IPS DF 4.7 (cell line): ENCODE results near the gene HDAC9.

Source experiments
- DNase-seq: peaks from one replicate; pipeline ENCODE4 v3.0.0-alpha.2; 2013; ENCODE audit warnings: low spot score; ENCODE audit errors: extremely low read depth

HDAC9 gene

DNA sequence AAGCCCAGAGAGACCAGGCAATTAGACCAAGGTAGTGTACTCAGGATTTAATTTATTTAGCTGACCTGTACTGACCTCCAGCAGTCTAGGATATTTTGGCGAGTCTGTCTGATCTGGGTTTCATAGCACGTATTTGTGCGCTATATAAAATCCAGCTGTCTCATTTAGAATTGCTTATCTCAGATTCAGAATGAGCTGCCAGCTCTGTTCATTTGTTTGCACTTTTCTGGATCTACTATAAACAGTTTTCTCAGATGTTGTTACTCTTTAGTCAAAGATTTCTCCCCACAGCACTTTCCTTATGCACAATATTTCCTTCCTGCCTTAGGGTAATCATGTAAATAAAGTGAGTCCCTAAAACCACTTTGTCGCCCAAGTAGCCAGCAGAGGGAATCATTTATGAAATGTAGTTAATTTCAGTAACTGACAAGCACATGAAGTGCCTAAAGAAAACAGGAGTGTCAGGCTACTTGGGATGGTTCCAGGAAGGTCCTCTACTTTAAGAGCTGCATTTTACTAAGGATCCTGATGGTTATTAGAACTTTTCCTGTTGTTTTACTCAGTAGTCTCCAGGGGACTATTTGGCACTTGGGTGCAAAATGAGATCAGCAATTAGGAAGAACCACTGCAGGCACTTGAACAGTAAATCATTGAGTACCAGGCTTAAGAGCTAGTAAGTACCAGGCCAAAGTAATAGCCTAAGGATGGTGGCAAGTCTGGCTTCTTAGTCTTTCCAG, 395.5 kb downstream of the HDAC9 start:
- no peak for DNase-seq

DNA sequence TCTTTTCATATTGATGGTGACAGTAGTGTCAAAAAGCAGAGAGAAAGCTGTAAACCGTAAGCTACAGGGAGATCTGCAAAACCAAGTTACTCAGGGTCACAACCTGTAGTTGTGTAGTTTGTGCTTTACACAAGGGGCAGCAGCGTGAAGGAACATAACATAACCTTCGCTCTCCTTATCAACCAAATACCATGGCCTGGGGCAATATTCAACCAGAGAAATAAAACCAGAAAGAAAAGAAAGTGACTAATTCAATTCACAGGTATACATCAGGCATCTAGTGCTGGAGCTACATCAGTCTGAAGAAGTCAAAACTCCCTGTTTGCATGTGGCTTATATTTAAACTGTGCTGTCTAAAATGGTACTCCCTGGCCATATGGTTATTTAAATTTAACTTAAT, 397.6 kb downstream of the HDAC9 start:
- DNase-seq = no peak

DNA sequence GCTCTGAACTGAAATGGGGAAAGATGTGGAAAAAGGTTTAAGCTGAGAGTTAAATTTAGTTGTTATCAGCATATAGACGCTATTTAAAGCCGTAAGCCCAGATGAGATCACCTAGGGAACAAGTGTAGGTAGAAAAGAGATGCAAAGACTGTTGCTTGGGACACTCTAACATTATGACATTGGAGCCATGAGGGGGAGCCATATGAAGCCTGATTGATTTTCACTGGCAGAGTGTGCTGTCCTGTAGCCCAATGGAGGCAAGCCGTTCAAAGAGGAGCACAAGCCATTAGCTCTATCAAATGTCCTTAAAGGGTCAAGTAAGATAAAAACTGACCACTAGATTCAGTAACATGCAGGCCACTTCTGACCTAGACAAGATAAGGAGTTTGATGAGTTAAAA, 398.6 kb downstream of the HDAC9 start:
- DNase-seq = no peak

DNA sequence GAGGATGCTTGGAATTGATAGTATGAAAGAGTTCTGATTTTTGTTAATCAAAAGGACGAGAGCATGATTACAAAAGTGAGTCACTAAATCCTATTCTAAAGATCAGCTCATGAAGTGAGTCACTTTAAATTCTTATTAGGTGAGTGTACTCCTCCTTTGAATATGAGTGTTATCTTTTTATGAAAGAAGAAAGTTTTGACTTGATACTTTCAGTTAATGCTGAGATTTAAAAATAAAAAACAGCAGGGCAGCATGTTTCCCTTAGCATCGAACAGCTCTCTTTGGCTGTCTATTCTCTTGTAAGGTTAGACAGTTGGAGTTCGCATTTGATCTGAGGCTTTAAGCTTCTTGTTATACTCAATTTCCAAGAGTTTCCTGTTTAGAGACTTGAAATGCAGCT, 399.9 kb downstream of the HDAC9 start:
- DNase-seq = no peak

DNA sequence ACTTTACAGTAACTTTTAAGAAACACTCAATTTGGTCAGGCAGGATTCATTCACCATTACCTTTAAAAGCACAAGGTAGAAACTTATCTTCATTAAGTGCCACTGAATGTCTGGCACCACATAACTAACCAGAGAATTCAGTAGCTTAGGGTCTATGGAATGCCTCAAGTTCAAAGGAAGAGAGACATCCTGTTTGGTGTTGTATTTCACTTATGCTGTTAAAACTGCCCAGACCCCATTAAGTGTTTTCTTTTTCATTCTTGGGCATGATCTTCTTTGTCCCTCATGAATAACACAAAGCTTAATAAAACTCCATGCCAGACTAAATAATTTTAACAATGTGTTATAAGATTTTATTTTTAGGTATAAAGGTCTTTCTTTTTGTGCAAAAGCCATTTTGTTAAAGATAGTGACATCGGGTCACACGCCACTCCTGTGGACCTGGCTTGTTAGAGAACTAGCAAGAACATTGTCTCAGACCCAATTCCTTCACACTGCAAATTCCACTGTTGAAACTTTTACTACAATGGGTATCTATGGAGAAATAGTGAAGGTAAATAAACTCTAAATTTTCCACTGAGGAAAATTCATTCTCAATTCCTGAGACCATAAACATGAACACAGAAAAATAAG, 400.9 kb downstream of the HDAC9 start:
- DNase-seq = no peak

DNA sequence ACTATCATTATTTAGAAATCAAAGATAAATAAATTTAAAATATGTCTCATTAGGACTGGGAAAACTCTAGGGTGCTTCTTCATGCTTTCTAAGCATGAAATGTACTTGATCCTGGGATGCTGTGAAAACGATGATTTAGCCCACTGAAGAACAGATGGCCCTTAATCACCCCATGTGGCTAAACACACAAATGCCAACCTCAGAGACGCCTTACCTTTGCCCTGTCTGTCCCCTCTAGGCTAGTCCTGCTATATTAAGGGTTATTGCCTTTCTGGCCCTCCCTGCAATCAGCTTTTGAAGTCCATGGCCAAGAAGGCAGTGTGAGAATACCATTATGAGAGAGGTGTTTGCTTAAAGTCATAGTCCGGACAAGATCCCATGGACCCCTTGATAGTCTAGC, 404.7 kb downstream of the HDAC9 start:
- DNase-seq = no peak

DNA sequence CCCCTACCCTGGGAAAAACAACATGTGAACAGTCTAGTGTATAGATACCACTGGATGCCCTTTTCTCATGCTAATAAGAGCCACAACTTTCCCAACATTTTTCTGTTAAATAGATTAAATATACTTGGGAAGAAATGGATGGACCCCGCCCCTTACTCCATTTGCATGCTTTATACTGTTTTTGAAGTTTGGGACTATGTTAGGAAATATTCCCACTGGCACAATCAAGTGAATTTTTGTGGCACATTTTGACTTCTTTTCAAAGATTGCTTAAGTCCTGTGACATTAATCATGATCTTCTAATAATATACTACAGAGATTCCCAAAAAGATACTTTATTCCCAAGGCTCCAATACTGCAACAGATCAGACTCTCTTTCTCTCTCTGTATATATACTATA, 405.3 kb downstream of the HDAC9 start:
- no peak for DNase-seq

DNA sequence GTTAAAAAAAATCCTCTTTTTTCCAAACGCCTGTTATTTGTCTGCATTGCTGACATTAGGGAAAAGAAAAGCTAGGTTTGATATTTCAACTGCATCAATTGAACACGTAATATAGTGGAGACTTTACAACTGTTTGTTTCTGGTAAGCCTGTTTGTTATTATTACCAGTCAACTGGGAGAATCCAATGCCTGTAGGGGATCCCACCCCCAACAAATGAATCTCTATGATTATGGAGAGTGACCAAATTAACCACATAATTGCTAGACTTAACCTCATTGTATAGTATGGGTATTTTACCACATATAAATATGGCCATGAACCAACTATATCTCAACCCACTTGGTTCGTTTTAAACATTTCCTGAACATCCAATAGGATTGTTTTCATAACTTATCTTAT, 405.8 kb downstream of the HDAC9 start:
- no peak for DNase-seq

DNA sequence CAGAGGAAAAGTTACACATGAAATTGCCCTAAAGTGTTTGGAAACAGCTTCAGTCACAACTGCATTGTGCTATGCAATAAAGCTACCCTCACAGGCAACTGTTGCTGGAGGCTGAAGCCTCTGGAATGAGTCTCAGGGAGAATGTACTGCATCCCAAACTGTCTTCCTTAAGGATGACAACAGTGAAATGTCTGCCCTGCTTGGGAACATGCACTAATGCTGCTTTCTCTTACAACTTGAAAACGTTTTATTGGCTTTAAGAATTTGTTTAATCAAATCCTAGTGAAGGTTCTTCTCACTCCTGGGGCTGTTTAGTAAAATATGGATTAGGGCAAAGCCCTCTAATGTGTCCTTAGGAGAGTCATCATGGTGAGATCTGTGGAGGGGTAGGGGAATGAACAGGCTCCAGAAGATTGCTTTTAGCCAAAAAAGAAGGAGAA, 406.5 kb downstream of the HDAC9 start:
- no peak for DNase-seq

DNA sequence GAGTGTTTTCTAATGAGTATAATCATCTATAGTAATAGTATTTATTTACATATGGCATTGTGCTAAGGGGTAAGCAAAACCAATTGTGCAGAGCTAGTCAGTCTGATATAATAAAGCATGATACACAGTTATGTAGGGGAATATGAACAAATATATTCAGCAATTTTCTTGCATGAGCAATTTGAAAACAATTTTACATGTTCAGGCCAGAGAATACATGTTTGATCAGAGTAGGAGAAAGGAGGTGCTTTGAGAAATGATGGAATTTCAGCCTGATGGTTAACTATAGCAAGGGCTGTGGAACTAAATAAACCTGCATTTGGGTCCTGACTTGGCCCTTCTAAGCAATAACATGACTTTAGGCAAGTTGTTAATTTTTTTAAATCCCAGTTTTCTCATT, 407.3 kb downstream of the HDAC9 start:
- DNase-seq = no peak

DNA sequence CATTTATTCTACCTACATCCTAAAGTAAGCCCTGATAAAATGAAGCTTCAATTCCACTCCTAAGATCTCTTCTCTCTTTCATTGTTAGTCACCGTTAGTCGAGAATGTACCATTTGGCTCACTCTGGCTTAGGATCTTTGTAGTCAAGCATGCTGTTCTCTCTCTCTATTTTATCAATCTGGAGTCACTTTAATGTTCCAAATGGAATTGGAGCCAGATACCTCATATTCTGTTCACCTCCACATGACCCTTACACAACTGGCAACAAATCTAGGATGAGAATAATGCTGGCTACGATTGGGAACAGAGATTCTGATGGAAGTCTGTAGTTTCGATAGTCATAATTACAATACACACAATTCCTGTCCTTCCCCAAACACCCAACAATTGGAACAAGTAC, 408.1 kb downstream of the HDAC9 start:
- DNase-seq = no peak

DNA sequence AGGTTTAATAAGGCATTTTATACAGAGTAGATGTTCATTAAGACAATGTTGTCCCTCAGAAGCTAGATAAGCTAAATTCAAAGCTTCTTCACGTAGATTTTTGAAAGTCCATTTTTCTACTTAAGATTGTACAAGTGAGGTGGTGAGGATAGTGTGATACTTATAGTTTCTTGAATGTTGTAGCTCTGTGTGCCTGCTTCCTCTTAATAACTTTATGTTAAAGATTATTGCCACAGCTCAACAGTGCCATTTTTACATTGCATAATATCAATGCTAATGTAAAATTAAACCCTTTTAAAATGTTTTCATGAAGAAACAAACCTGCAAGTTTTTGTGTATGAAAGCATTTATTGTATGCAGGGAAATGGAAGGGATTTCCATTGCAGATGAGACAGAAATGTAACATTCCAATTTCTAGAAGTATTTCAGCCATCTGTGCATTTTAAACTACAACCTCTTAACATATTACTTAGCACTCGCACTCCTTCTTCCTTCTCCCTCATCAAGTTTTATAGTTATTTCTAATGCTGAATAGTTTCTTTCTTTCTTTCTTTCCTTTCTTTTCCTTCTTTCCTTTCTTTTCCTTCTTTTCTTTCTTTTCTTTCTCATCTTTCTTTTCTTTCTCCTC, 409.9 kb downstream of the HDAC9 start:
- no peak for DNase-seq

DNA sequence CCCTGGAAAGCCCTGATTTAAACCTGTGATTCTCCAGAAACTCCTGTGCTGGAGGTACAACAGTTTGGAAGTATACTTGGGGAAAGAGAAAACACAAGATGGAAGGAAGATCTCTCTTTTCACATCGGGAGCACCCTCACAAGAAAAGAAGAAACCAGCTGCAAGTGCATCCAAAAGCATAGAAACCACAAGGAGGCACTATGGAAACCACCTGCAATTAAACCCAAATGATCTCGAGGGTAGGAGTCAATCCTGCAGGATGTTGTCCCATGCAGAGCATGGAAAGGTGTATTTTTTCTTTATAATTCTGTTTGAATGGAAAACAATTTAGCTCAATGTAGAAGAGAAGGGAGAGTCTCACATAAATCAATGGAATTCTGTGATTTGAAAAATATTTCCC, 411.4 kb downstream of the HDAC9 start:
- DNase-seq = no peak

DNA sequence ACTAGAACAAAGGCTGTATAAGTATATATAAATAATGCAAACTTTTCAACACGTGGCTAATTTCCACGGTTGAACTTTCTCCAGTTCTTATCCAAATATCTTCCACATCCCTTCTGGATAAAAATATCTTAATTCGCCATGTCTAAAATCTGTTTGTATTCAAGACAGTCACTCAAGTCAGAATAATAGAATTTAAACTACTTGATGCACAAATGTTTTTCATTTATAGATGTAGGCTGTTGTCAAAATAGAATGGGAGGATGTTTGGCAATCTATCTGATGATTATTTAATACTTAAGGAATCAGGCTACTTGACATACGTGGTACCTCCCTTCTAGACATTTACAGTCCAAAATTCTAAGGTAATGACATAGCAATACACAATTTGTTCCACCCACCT, 417.6 kb downstream of the HDAC9 start:
- no peak for DNase-seq

DNA sequence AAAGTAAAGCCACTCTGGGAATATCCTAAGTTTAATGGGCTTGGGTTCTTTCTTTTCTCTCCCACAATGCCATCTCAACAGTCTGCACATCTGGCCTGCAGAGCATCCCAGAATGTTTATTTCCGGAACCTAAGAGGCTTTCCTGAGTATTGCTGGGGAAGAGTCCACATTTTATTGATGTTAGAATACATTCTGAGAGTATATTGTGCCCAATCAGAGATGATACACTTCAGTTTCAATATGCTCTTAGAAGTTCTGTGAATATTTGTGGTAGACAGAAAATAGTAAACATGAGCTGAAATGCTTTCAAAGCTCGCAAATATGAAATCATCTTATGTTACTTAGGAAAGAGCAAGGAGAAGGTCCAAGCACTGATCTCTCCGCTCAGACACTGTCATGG, 421.3 kb downstream of the HDAC9 start:
- no peak for DNase-seq

DNA sequence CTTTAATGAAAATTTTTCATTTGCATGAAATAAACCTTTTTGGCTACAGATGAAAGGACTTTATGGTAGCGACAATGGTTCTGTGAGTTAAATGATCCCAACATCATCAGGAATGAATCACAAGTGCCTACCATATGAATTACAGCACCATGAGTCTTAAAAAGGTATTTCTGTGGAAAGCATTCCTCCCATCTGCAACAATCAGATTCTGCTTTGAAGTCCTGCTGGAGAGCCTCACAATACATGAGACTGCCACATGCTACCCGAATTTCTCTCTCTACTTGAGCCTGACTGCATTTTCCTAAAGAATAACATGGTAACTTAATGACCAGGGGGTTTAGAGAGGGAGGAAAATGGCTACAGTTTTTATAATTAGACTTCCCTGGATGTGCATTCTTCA, 431.6 kb downstream of the HDAC9 start:
- DNase-seq = no peak

DNA sequence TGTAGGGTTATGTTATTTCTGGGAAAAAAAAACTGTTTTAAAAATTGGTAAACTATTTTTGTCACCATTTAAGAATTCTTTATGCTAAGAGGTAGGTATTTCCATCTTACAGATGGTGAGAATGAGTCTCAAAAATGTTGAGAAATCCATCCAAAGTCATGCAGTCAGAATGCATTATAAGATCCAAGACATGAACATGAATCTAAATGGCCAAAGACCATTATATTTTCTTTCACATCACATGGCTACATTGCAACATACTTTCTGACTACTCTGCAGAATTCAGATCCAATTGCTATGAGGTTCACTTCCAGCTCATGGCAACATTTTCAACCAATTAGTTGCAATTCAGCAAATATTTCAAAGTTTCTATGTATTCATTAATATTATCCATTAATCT, 440.7 kb downstream of the HDAC9 start:
- no peak for DNase-seq

DNA sequence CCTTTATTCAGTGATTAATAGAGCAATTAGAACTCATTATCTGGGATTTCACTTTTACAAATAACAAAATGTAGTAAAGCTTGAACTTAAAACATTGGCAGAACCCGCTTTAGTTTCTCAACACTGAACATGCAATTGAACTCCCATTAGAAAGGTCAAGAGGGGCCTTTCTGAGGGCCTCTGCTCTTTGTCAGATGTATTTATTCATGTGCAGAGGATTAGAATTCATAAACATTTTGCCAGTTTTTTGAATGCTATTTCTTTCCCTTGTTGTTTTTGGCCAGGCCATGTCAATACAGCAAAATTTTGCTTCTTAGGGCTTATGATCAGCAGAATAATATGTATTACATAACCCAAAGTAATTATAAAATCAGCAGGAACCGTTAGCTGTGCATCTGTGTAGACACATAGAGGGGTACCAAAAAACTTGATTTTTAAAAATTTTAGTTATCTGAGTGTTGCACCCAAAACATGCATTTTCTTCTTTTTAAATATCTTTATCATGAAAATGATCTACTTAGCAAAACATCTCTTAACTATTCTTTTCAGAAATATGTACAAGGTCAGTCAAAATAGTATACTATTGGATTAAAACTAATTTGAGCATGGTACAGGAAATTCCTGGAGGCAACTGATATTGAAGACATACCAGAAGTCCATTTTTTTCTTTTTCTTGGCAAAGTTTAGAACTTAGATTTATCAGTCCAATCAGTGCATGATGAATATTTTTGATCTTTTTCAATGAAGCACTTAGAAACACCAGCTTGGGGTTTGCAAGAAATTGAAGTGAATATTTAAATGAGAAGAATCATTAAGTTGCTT, 444.4 kb downstream of the HDAC9 start:
- no peak for DNase-seq

DNA sequence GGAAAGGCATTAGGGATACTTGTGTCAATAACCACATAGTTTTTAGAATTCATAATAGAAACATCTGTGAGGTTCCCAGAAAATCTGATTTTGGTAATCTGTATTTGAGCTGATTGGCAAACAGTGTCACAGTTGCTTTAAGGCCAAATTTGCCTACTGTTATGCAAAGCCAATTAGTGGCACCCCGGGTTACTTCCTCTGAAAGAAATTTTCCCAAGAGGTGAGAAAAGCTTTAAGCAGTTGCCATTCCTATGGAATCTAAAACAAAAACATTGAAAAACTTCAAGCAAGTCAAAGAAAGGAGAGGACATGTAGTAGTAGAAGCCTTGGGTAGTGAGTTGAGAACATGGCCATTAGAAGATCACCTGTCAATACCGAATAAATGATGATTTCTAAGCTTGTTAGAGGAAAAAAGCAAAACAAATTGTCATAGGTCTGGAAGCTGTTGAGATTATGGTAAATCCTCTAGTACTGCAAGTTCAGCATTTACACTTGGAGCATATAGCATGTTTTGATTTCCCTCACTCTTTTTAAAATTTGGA, 445.1 kb downstream of the HDAC9 start:
- peak; percentile 25 for DNase-seq

DNA sequence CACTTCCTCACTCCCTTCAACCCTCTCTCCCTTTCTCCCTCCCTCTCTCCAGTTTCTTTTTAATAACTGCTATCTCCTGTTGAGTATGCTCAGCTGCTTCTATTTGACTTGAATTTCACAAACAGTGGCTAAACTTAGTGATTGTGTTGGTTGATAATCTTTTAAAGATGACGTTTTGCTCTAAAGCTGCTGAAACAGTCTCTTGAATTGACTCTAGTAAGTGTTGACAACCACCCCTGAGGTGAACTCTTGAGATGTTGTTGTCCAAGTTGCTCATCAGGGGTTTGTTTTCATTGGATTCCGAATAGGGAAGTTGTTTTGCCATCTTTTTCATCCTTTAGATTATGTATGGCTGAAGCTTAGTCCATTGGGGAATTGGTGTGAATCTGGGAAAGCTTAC, 445.7 kb downstream of the HDAC9 start:
- no peak for DNase-seq

DNA sequence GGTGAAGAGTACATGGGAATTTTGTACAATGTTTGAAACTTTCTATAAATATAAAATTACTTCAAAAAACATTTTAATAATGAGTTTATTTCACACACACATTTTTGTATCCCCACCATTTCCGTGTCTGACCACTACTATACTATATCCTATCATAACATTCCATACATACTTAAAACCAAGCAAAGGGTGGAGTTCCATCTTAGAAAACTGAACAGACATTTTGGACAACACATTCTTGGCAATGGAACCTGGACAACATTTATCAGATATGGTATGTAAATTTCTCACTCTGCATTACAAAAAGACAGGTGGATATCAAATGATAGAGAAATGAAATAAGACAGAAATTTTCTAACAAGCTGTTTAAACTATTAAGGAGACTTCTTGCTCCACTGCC, 453.0 kb downstream of the HDAC9 start:
- DNase-seq = no peak

DNA sequence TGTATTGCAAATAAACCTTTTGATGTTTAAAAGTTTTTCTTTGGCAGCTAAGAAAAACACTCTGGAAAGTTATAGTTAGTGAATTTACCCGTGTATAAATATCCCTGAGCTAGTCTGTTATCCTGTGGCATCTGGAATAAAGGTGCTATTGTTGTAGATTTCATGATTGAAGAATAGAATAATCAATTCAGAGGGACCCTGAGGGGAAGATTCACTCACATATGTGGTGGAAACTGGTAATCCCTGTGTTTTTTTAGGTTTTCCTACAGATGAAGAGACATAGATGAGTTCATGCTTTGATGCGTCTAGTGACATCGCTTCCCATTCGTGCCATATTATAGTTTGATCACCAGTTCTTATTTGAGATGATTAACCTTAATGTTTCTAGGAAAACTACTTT, 457.3 kb downstream of the HDAC9 start:
- no peak for DNase-seq
